Stimulated activated naive CD8-positive, alpha-beta T cell treated with anti-CD3 and anti-CD28 coated beads, Interleukin-15, Interleukin-2, amounts not matched to agents 100 ng/mL and 50 ng/mL, for 24 hours (primary cell): ENCODE data around the gene DCHS1.

ENCODE experiments used
- H3K27ac Mint-ChIP-seq: one replicate; pipeline ENCODE4 v1.8.0; 2021; ENCODE audit warnings: mild to moderate bottlenecking, mixed read lengths
- H3K27me3 Mint-ChIP-seq: one replicate; pipeline ENCODE4 v1.8.0; 2021; ENCODE audit warnings: mixed read lengths
- H3K36me3 Mint-ChIP-seq: one replicate; pipeline ENCODE4 v1.8.0; 2021; ENCODE audit warnings: low read depth, mixed read lengths
- H3K4me1 Mint-ChIP-seq: one replicate; pipeline ENCODE4 v1.8.0; 2021; ENCODE audit warnings: low read depth, mixed read lengths
- H3K4me3 Mint-ChIP-seq: one replicate; pipeline ENCODE4 v1.8.0; 2021; ENCODE audit warnings: mild to moderate bottlenecking, mixed read lengths
- H3K9me3 Mint-ChIP-seq: one replicate; pipeline ENCODE4 v1.8.0; 2021; ENCODE audit warnings: mixed read lengths

The DCHS1 gene

GRCh38 chr11:6618117-6619003 lies 37.2 kb downstream of the DCHS1 start:
- no peak overlapping the region for H3K4me3 Mint-ChIP-seq
- peaks cover 11% of the 10 kb centered on the region for H3K36me3 Mint-ChIP-seq
- H3K27ac Mint-ChIP-seq = no peak overlapping the region
- no peaks in the 10 kb centered on the region for H3K27me3 Mint-ChIP-seq
- no peaks in the 10 kb centered on the region for H3K9me3 Mint-ChIP-seq
- H3K4me1 Mint-ChIP-seq = peaks cover 11% of the 10 kb centered on the region

DNA sequence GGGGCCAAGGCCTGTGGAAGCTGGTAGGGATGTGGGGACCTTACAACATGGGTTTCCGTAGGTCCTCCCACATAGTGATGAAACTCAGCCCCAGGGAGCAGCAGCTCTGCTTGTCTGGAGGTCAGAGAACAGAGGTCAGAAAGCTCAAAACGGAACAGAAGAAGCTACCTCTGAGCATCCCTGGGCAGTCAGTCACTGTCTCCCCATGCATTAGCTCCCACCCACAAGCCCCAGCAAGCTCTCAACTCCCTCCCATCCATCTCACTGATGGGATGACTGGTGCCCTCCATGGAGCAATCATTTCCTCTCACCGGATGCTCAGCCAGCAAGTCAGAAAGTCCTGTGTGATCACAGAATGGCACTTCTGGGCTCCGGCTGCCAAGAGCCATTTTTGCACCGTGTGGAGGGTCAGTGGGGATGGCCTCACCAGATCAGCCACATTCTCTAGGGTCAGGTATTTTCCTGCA lies 38.3 kb downstream of the DCHS1 start:
- Mint-ChIP-seq H3K4me1 (peaks cover 11% of the 10 kb centered on the region), H3K27me3 (no peaks in the 10 kb centered on the region), H3K27ac (no peak overlapping the region), H3K4me3 (no peak overlapping the region), H3K36me3 (peaks cover 11% of the 10 kb centered on the region), H3K9me3 (no peaks in the 10 kb centered on the region)

DNA sequence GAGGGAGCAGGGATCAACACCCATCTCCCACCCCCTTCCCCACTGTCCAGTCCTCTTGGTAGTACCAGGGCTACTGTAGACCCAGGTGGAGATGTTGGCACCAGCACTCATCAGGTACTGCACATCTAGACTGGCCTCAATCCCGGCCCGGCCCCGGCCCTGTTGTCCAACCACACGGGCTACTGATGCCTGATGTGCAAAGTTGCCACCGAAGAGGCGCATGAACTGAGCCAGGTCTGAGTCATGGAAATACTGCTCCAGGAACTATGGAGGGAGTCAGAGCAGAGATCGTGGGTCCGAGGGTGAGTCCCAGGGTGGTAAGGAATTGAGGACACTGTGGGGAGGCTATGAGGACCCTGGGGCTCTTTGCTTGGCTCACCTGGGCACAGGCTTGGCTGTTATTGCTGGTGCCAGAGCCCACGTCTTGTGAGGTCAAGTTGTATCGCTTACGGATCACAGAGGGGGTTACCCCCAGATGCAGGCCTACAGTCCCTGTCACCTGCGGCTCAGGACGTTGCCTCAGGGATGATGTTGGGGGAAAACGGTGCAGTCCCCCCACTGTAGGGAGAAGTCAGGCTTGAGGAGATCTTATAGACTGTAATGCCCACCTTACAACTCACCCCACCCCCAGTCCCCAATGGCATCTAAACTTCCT lies 38.9 kb downstream of the DCHS1 start:
- Mint-ChIP-seq H3K36me3 (peaks cover 11% of the 10 kb centered on the region), H3K27ac (no peak overlapping the region), H3K4me1 (peaks cover 11% of the 10 kb centered on the region), H3K27me3 (no peaks in the 10 kb centered on the region), H3K4me3 (no peak overlapping the region), H3K9me3 (no peaks in the 10 kb centered on the region)

- Mint-ChIP-seq H3K27me3 (no peaks in the 10 kb centered on the region), H3K27ac (peak overlapping the region; percentile 21), H3K4me3 (no peak overlapping the region)
Measured at GRCh38 chr11:6615882-6616585, 39.6 kb downstream of the DCHS1 start.

DNA sequence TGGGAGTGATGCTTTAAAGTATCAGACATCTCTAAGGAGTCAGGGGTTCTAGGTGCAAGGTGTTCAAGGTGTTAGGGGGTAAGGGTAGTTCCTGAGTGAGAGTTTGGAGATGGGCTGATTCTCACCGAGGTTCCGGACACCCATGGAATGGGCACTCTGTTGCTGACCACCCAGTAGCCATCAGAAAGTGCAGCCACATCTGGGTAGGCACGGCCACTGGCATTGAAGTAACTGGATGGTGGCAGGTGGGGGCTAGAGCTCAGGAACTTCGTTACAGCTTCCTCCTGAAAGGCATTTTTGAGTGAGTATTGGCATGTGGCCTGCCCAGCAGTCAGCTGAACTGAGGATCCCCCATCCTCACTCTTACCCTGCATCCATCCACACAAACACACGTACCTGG lies 40.6 kb downstream of the DCHS1 start:
- Mint-ChIP-seq H3K27me3 (no peaks in the 10 kb centered on the region), H3K4me3 (no peak overlapping the region), H3K36me3 (peaks cover 24% of the 10 kb centered on the region), H3K9me3 (no peaks in the 10 kb centered on the region), H3K4me1 (peaks cover 26% of the 10 kb centered on the region), H3K27ac (no peak overlapping the region)

More at GRCh38 chr11:6615882-6616585, 39.6 kb downstream of the DCHS1 start:
- Mint-ChIP-seq H3K9me3 (no peaks in the 10 kb centered on the region), H3K36me3 (peaks cover 14% of the 10 kb centered on the region), H3K4me1 (peaks cover 16% of the 10 kb centered on the region)

- Mint-ChIP-seq H3K4me1 (peaks cover 32% of the 10 kb centered on the region), H3K9me3 (no peaks in the 10 kb centered on the region), H3K27me3 (no peaks in the 10 kb centered on the region), H3K4me3 (no peak overlapping the region), H3K27ac (no peak overlapping the region), H3K36me3 (peaks cover 30% of the 10 kb centered on the region)
Measured at GRCh38 chr11:6614446-6614845, 41.2 kb downstream of the DCHS1 start.

- H3K27me3 Mint-ChIP-seq = no peaks in the 10 kb centered on the region
- peaks cover 38% of the 10 kb centered on the region for H3K36me3 Mint-ChIP-seq
- no peak overlapping the region for H3K27ac Mint-ChIP-seq
- no peak overlapping the region for H3K4me3 Mint-ChIP-seq
- H3K9me3 Mint-ChIP-seq = no peaks in the 10 kb centered on the region
- H3K4me1 Mint-ChIP-seq = peaks cover 42% of the 10 kb centered on the region
Measured at GRCh38 chr11:6613496-6613895, 42.1 kb downstream of the DCHS1 start.

- H3K27ac Mint-ChIP-seq = peak within 1 kb of the TSS; percentile 91
- peaks cover 43% of the 10 kb centered on the region for H3K36me3 Mint-ChIP-seq
Measured at GRCh38 chr11:6612213-6613041, 43.2 kb downstream of the DCHS1 start, which contains the start of gene TAF10. Gene TAF10, minus strand, starts transcription at chr11:6612216. Its CDS starts 27 bp downstream, at chr11:6612189.

DNA sequence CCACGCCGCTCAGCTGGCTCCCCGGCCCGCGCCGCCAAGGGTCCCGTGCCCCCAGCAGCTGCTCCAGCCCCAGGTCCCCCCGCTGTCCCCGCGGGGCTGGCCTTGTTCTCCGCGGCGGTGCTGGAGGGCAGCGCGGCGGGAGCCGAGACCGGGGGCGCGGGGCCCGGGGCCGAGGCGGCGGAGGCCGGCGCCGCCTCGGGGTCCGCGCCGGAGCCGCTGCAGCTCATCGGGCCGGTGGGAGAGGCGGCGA lies 43.7 kb downstream of the DCHS1 start:
- Mint-ChIP-seq H3K36me3 (peaks cover 45% of the 10 kb centered on the region), H3K4me1 (peaks cover 56% of the 10 kb centered on the region), H3K27ac (peak overlapping the region; percentile 91), H3K9me3 (no peaks in the 10 kb centered on the region), H3K4me3 (peak overlapping the region; percentile 92), H3K27me3 (no peaks in the 10 kb centered on the region)

More at GRCh38 chr11:6612213-6613041, 43.2 kb downstream of the DCHS1 start, which contains the start of gene TAF10:
- peak within 1 kb of the TSS; percentile 92 for H3K4me3 Mint-ChIP-seq
- no peaks in the 10 kb centered on the region for H3K27me3 Mint-ChIP-seq
- H3K4me1 Mint-ChIP-seq = peaks cover 52% of the 10 kb centered on the region
- H3K9me3 Mint-ChIP-seq = no peaks in the 10 kb centered on the region

DNA sequence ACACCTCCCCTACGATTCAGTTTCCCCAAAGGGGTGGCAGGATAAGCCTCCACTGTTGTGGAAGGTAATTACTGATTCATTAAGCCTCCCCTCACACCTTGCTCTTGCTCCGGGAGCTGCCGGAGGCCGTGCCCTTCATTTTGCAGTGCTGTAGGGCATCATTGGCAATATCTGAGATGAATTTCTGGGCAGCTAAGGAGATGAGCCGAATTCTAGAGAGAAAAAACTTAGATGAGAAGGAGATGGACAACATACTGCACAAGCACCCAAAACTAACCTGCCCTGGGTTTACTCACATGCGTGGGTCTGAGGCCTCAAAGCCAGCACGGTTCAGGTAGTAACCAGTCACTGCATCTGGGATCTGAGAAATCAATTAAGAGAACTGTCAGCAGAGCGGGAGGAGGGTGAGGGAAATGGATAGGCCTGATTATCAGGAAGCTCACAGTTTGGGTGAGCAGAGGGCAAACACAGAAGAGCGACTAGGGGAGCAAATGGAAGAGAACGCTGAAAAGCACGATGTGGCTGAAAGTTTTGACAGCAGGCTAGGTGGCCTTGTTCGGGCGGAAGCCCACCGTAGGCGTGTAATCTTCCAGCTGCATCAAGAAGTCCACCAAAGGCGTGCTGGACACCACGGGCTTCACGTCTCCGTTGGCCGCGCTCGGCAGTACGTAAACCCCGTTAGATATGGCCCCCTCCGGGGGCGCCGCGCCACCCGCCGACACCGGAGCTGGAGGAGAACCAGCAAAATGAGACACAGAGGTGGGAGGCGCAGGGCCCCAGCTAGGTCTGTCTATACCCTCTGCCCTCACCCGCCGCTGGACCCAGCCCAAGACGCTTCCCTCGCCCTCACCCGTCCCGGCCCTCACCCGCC lies 44.3 kb downstream of the DCHS1 start:
- no peaks in the 10 kb centered on the region for H3K9me3 Mint-ChIP-seq
- H3K36me3 Mint-ChIP-seq = peaks cover 45% of the 10 kb centered on the region

DNA sequence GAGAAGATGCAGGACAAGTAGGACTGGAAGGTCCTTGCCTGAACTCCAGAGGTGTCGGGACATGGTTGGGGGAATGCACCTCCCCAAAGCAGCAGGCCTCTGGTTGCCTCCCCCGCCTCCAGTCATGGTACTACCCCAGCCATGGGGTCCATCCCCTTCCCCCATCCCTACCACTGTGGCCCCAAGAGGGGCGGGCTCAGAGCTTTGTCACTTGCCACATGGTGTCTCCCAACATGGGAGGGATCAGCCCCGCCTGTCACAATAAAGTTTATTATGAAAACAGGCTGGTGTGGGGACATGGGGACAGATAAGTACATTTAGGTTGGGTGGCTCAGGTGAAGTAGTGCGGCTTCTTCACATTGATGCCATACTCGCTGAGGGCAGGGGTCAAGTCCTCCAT lies 45.0 kb downstream of the DCHS1 start:
- Mint-ChIP-seq H3K9me3 (no peaks in the 10 kb centered on the region), H3K36me3 (peaks cover 39% of the 10 kb centered on the region), H3K4me1 (peaks cover 45% of the 10 kb centered on the region), H3K27ac (peak overlapping the region; percentile 91), H3K4me3 (peak overlapping the region; percentile 92), H3K27me3 (no peaks in the 10 kb centered on the region)

More for the DNA sequence above, 44.3 kb downstream of the DCHS1 start:
- Mint-ChIP-seq H3K4me1 (peaks cover 53% of the 10 kb centered on the region), H3K4me3 (peak overlapping the region; percentile 92), H3K27me3 (no peaks in the 10 kb centered on the region), H3K27ac (peak overlapping the region; percentile 91)

- Mint-ChIP-seq H3K36me3 (peaks cover 34% of the 10 kb centered on the region), H3K9me3 (no peaks in the 10 kb centered on the region), H3K27ac (peak overlapping the region; percentile 14), H3K4me3 (no peak overlapping the region), H3K27me3 (no peaks in the 10 kb centered on the region), H3K4me1 (peaks cover 45% of the 10 kb centered on the region)
Measured at GRCh38 chr11:6609502-6610015, 46.0 kb downstream of the DCHS1 start.

GRCh38 chr11:6608726-6609501 lies 46.7 kb downstream of the DCHS1 start:
- Mint-ChIP-seq H3K27ac (no peak overlapping the region), H3K4me3 (no peak overlapping the region), H3K4me1 (peaks cover 45% of the 10 kb centered on the region), H3K9me3 (no peaks in the 10 kb centered on the region), H3K27me3 (no peaks in the 10 kb centered on the region), H3K36me3 (peaks cover 34% of the 10 kb centered on the region)
